HCT116 (cell line): ENCODE data around the gene MSLN. TPM values are rescaled to one million over a fixed set of nuclear protein-coding genes. Genes with fewer than 3 reads are reported as not detected.

Source experiments
- ATAC-seq: fragments of 200-7000 bp; cut with Tn5 transposase; 2 replicates; pipeline ENCODE4 v1.9.1; 2020; ENCODE audit warnings: mild to moderate bottlenecking, moderate library complexity
- BruUV-seq: library from RNA; stranded (reverse); fragments of 400-500 nt; replicated peaks from 2 replicates; lab custom pipeline; 2021; lab: Mats Ljungman, UMichigan
- CTCF ChIA-PET: fragments of 300-600 bp; sonication (Branson Sonifier 250); formaldehyde crosslinking; loops from one replicate; lab custom pipeline; 2021; ENCODE audit warnings: antibody characterized with exemption; lab: Charles Lee
- POLR2A ChIA-PET: fragments of 300-600, 350-600 bp; sonication (Branson Sonifier 250); formaldehyde crosslinking; loops from one replicate; lab custom pipeline; 2021; ENCODE audit warnings: antibody characterized with exemption; lab: Charles Lee
- RAD21 ChIA-PET, 2 experiments: fragments of 300-600 bp; sonication (Branson Sonifier 250); formaldehyde crosslinking; loops; one replicate each; lab custom pipeline; 2023; ENCODE audit warnings: low total read pairs in 2 of 2; ENCODE audit not compliant: uncharacterized antibody in 2 of 2, unreplicated experiment in 2 of 2, low non-redundant PET in 1 of 2; lab: Charles Lee
- DNase-seq: peaks from one replicate; pipeline ENCODE4 v3.0.0-alpha.2; 2010; ENCODE audit warnings: low read depth, low spot score
- H2AFZ ChIP-seq: fragments of 200-600 bp; shearing (Covaris generic), sonication (generic); 2 replicates; pipeline ENCODE4 v1.6.1; 2017; ENCODE audit warnings: low read depth, mixed run types, mixed read lengths, antibody characterized with exemption, low read length; ENCODE audit not compliant: poor library complexity, severe bottlenecking
- H3K27ac ChIP-seq: 2 replicates; pipeline ENCODE4 v1.5.1; 2012; ENCODE audit warnings: low read depth, low read length
- H3K27me3 ChIP-seq: fragments of 200-600 bp; sonication (generic); 2 replicates; pipeline ENCODE4 v1.6.1; 2016; ENCODE audit warnings: mixed run types, low read length, mixed read lengths; ENCODE audit not compliant: insufficient read depth
- H3K36me3 ChIP-seq, 2 experiments: fragments of 200-500 bp in 1 of 2; fragments of 200-600 bp in 1 of 2; sonication (Bioruptor generic) in 1 of 2; sonication (generic) in 1 of 2; 2 replicates each; pipeline versions ENCODE4 v1.5.1 to v1.6.1; 2014 to 2016; ENCODE audit warnings: low read length in 2 of 2, inconsistent platforms in 1 of 2, mixed read lengths in 1 of 2, mixed run types in 1 of 2; ENCODE audit not compliant: insufficient read depth in 2 of 2, control insufficient read depth in 1 of 2
- H3K4me1 ChIP-seq, 2 experiments: fragments of 200-600 bp in 1 of 2; sonication (generic) in 1 of 2; 2 replicates each; pipeline versions ENCODE4 v1.5.1 to v1.6.1; 2012 to 2017; ENCODE audit warnings: low read length in 2 of 2, inconsistent platforms in 1 of 2, mild to moderate bottlenecking in 1 of 2, mixed read lengths in 1 of 2, mixed run types in 1 of 2, moderate library complexity in 1 of 2; ENCODE audit not compliant: insufficient read depth in 2 of 2, control insufficient read depth in 1 of 2
- H3K4me2 ChIP-seq: fragments of 200-600 bp; sonication (generic); 2 replicates; pipeline ENCODE4 v1.6.1; 2017; ENCODE audit warnings: mixed run types, low read length, mixed read lengths
- H3K4me3 ChIP-seq, 2 experiments: fragments of 200-600 bp in 1 of 2; sonication (generic) in 1 of 2; replicated peaks in 1 of 2; 2 replicates each; pipeline ENCODE4 v1.5.1; 2011 to 2016; ENCODE audit warnings: low read length in 2 of 2, control low read depth in 1 of 2, low read depth in 1 of 2, mild to moderate bottlenecking in 1 of 2, mixed read lengths in 1 of 2, mixed run types in 1 of 2
- H3K79me2 ChIP-seq: fragments of 200-600 bp; sonication (generic); 2 replicates; pipeline ENCODE4 v1.6.1; 2017; ENCODE audit warnings: mild to moderate bottlenecking, mixed run types, low read length, moderate library complexity, mixed read lengths; ENCODE audit not compliant: insufficient read depth
- H3K9ac ChIP-seq: fragments of 200-600 bp; sonication (generic); 2 replicates; pipeline ENCODE4 v1.6.1; 2016; ENCODE audit warnings: low read length, mixed read lengths
- H3K9me2 ChIP-seq: fragments of 200-600 bp; sonication (generic), shearing (Covaris generic); 2 replicates; pipeline ENCODE4 v1.6.1; 2017; ENCODE audit warnings: mixed run types, mild to moderate bottlenecking, moderate library complexity; ENCODE audit not compliant: insufficient read depth
- H3K9me3 ChIP-seq, 2 experiments: fragments of 200-500 bp in 1 of 2; fragments of 200-600 bp in 1 of 2; sonication (Bioruptor generic) in 1 of 2; sonication (generic) in 1 of 2; 2 replicates each; pipeline ENCODE4 v1.6.1; 2014 to 2017; ENCODE audit warnings: low read length in 2 of 2, mixed read lengths in 2 of 2, inconsistent platforms in 1 of 2, low read depth in 1 of 2, mild to moderate bottlenecking in 1 of 2, mixed run types in 1 of 2, moderate library complexity in 1 of 2; ENCODE audit not compliant: control insufficient read depth in 1 of 2, insufficient read depth in 1 of 2
- H4K20me1 ChIP-seq: fragments of 200-600 bp; sonication (generic), shearing (Covaris generic); 2 replicates; pipeline ENCODE4 v1.6.1; 2017; ENCODE audit warnings: mixed run types, mild to moderate bottlenecking, moderate library complexity; ENCODE audit not compliant: insufficient read depth
- CBX3 ChIP-seq: IDR thresholded peaks from 2 replicates; pipeline ENCODE4 v1.6.1; 2012; ENCODE audit warnings: low read depth
- ELF1 ChIP-seq: IDR thresholded peaks from 2 replicates; pipeline ENCODE4 v1.6.1; 2012; ENCODE audit warnings: low read depth, borderline replicate concordance
- EZH2phosphoT487 ChIP-seq: fragments of 200-600 bp; IDR thresholded peaks from 2 replicates; pipeline ENCODE4 v1.6.1; 2018; ENCODE audit warnings: antibody characterized with exemption, borderline replicate concordance
- RAD21 ChIP-seq: IDR thresholded peaks from 2 replicates; pipeline ENCODE4 v1.6.1; 2012; ENCODE audit warnings: low read depth, mild to moderate bottlenecking
- SIN3A ChIP-seq: IDR thresholded peaks from 2 replicates; pipeline ENCODE4 v1.6.1; 2012; ENCODE audit warnings: low read depth
- SP1 ChIP-seq: IDR thresholded peaks from 2 replicates; pipeline ENCODE4 v1.6.1; 2012; ENCODE audit warnings: low read depth
- SRF ChIP-seq: IDR thresholded peaks from 2 replicates; pipeline ENCODE4 v1.6.1; 2012; ENCODE audit warnings: low read depth
- ZBTB33 ChIP-seq: IDR thresholded peaks from 2 replicates; pipeline ENCODE4 v1.6.1; 2011; ENCODE audit warnings: mild to moderate bottlenecking, low read length, moderate library complexity; ENCODE audit not compliant: insufficient replicate concordance; ENCODE audit errors: extremely low read depth
- ZNF274 ChIP-seq: fragments of 200-500 bp; sonication (Bioruptor generic); IDR thresholded peaks from 2 replicates; pipeline ENCODE4 v1.6.1; 2014; ENCODE audit warnings: mild to moderate bottlenecking, low read depth, low read length, inconsistent platforms
- intact Hi-C: fragments of 100-400 bp; cut with micrococcal nuclease; formaldehyde crosslinking; loops from 2 replicates; pipeline ENCODE4 v1.10.0; 2022
- total RNA-seq: library from RNA; stranded (reverse); gene quantifications from one replicate; pipeline ENCODE4 v1.2.1, GENCODE V29; 2021; ENCODE audit not compliant: unreplicated experiment

The MSLN gene
- total RNA-seq, 1 experiment from 2014 or later: 40.9 TPM

DNA sequence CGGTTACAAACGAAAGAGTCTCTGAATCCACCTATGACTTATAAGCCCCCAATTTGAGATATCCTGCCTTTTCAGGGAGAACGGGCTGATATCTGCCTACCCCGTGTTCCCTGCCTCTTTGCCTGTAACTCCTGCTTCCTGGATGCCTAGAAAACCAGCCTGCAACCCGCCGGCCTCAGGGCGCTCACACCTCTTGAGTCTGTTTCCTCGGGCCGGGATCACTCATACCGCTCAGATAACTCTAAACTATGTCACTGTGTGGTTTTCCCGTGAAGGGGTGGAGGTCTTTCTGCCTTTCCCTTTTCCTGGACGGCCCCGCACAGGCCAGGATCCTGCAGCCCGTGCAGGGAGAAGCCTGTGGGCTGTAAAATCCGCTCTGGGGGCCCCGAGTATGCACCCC is 17.3 kb downstream of the MSLN start:
- H4K20me1 ChIP-seq: no peaks in the 10 kb centered on the region
- RAD21 ChIA-PET: no interaction called here

DNA sequence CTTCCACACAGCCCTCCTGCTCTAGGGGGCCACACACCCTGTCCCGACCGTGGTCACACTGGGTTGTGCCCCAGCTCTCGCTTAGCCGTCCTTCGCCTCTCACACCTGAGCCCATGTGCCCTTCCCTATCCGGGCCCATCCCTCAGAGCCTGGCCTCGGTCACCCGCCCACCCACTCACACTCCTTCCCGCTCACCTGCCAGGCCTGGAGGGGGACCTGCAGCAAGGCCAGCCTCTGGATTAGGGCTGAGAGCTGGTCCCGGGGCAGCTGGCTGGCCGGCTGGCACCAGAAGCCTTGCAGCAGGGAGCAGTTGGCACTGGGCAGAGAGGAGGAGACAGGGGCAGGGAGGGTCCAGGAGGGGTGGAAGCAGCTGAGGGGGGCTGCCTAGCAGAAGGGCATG is 17.9 kb downstream of the MSLN start:
- H3K9ac ChIP-seq: no peak overlapping the region
- H2AFZ ChIP-seq: no peak overlapping the region
- H3K27me3 ChIP-seq: no peaks in the 10 kb centered on the region
- no peaks in the 10 kb centered on the region for H3K9me2 ChIP-seq
- TF ChIP-seq RAD21 (no peak), SIN3A (no peak), SRF (no peak), CBX3 (no peak), ZNF274 (no peak)
- H3K4me2 ChIP-seq: peak overlapping the region; percentile 50
- ATAC-seq (no peak), DNase-seq (no peak)
- no peaks in the 10 kb centered on the region for H4K20me1 ChIP-seq
- no peaks in the 10 kb centered on the region for H3K9me3 ChIP-seq
- no peaks in the 10 kb centered on the region for H3K36me3 ChIP-seq
- POLR2A ChIA-PET: no interaction called here
- H3K4me3 ChIP-seq: no peak overlapping the region
- no TSS peak for BruUV-seq
- intact Hi-C loops: no loop called here
- 0 out of 2 replicates have a peak overlapping the region, but pooled peaks have one; percentile 58 for H3K27ac ChIP-seq
- peaks cover 26 to 43% of the 10 kb centered on the region in 2 experiments for H3K4me1 ChIP-seq
- RAD21 ChIA-PET: no interaction called here
- CTCF ChIA-PET: no interaction called here
- H3K79me2 ChIP-seq: no peaks in the 10 kb centered on the region

More for the DNA sequence above, 17.3 kb downstream of the MSLN start:
- Histone ChIP-seq H3K4me2 (peak overlapping the region; percentile 50), H3K36me3 (no peaks in the 10 kb centered on the region), H3K27me3 (no peaks in the 10 kb centered on the region), H3K9ac (peak overlapping the region; percentile 31), H3K79me2 (no peaks in the 10 kb centered on the region), H3K9me2 (no peaks in the 10 kb centered on the region), H2AFZ (no peak overlapping the region), H3K27ac (peak overlapping the region; percentile 58; the same call in 1 of the 2 replicates), H3K4me3 (0 out of 4 replicates have a peak overlapping the region, but pooled peaks of 1 of the 2 experiments have one; percentile 3), H3K4me1 (peaks cover 32 to 49% of the 10 kb centered on the region in 2 experiments), H3K9me3 (no peaks in the 10 kb centered on the region)
- ATAC-seq (peak; percentile 29), DNase-seq (no peak)
- BruUV-seq: no TSS peak
- POLR2A ChIA-PET: no interaction called here
- TF ChIP-seq SP1 (no peak), ELF1 (no peak), ZBTB33 (no peak), EZH2phosphoT487 (no peak)
- intact Hi-C loops: no loop called here
- CTCF ChIA-PET: no interaction called here
